Hepatocyte (in vitro differentiated cells): ENCODE results near the gene FANCD2.

Source experiments
- CTCF ChIP-seq: fragments of 200-600 bp; sonication (generic); IDR thresholded peaks from 2 replicates; pipeline ENCODE4 v1.5.1; 2016; ENCODE audit warnings: antibody characterized with exemption, mild to moderate bottlenecking; ENCODE audit not compliant: poor library complexity
- EZH2 ChIP-seq: fragments of 200-600 bp; sonication (generic); IDR thresholded peaks from 2 replicates; pipeline ENCODE4 v1.6.1; 2016; ENCODE audit warnings: antibody characterized with exemption, mild to moderate bottlenecking, borderline replicate concordance

- TF ChIP-seq CTCF = no peak
- no peak for TF ChIP-seq EZH2
Measured at GRCh38 chr3:10000686-10001085, 25.6 kb upstream of the FANCD2 start.
